Astrocyte of the spinal cord (primary cell): ENCODE results near the gene TET2.

Experiments used
- DNase-seq: peaks from one replicate; pipeline ENCODE4 v3.0.0; 2011; ENCODE audit warnings: low read depth, low spot score
- H3K4me3 ChIP-seq: 2 replicates; pipeline ENCODE4 v1.5.1; 2011; ENCODE audit warnings: low read depth, mild to moderate bottlenecking, low read length, moderate library complexity
- CTCF ChIP-seq: IDR thresholded peaks from 2 replicates; pipeline ENCODE4 v1.5.1; 2012; ENCODE audit warnings: low read depth, mild to moderate bottlenecking, low read length, inconsistent platforms
- in situ Hi-C: cut with HindIII; loops from 2 replicates; pipeline ENCODE4 v1.10.0; 2017; ENCODE audit warnings: low sequenced_read_pairs

Gene TET2

GRCh38 chr4:105207386-105207785 is 60.7 kb downstream of the TET2 start:
- no peak overlapping the region for H3K4me3 ChIP-seq
- in situ Hi-C loops, result no loop called here
- DNase-seq, result no peak
- no peak for TF ChIP-seq CTCF

- in situ Hi-C loops, result no loop called here
- H3K4me3 ChIP-seq, result no peak overlapping the region
- TF ChIP-seq CTCF, result no peak
- DNase-seq, result no peak
Measured at GRCh38 chr4:105208561-105208960, 61.9 kb downstream of the TET2 start.

- in situ Hi-C loops, result no loop called here
- no peak for TF ChIP-seq CTCF
- H3K4me3 ChIP-seq, result no peak overlapping the region
- no peak for DNase-seq
Measured at GRCh38 chr4:105210916-105211315, 64.2 kb downstream of the TET2 start.

GRCh38 chr4:105215609-105216313 is 69.1 kb downstream of the TET2 start:
- TF ChIP-seq CTCF, result no peak
- DNase-seq, result peak; percentile 62
- no peak overlapping the region for H3K4me3 ChIP-seq
- in situ Hi-C loops, result no loop called here

- in situ Hi-C loops, result no loop called here
- DNase-seq, result no peak
- TF ChIP-seq CTCF, result no peak
- H3K4me3 ChIP-seq, result no peak overlapping the region
Measured at GRCh38 chr4:105225500-105225899, 78.8 kb downstream of the TET2 start.

- H3K4me3 ChIP-seq, result no peak overlapping the region
- no peak for DNase-seq
- in situ Hi-C loops, result no loop called here
- no peak for TF ChIP-seq CTCF
Measured at GRCh38 chr4:105227054-105227453, 80.4 kb downstream of the TET2 start.

- in situ Hi-C loops, result no loop called here
- H3K4me3 ChIP-seq, result no peak overlapping the region
- no peak for DNase-seq
- TF ChIP-seq CTCF, result no peak
Measured at GRCh38 chr4:105230287-105230686, 83.6 kb downstream of the TET2 start.
